DMS53 (cell line): ENCODE data around the gene LFNG.

Experiments
- DNase-seq: peaks from one replicate; lab custom pipeline; 2025; lab: John Stamatoyannopoulos, UW

Gene LFNG

GRCh38 chr7:2503056-2503941, 16.3 kb upstream of the LFNG start:
- DNase-seq, result no peak

GRCh38 chr7:2504128-2504888, 15.3 kb upstream of the LFNG start:
- peak; percentile 25 for DNase-seq

DNA sequence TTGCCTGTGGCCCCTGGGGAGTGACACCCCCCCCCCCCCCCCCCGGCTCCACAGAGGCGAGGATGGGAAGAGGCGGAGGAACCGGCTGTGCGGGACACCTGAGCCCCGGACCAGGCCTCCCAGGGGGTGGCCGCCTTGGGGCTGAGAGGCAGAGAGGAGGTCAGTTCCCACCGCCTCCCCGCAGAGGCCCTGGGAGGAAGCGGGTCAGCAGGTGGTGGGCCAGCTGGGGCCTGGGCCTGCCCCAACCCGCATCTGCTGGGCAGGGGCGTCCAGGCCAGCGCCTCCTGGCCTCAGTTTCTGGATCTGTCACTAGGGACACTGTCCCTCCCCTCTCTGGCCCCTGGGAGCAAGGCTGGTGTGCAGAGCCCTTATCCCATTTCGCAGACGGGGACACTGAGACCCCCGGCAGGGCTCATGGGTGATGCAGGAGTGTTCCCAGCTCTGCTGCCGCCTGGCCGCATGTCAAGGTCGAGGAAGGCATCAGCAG, 14.6 kb upstream of the LFNG start:
- DNase-seq, result no peak

GRCh38 chr7:2505401-2505800, 14.2 kb upstream of the LFNG start:
- DNase-seq, result no peak

GRCh38 chr7:2507208-2507916, 12.2 kb upstream of the LFNG start:
- DNase-seq, result no peak

- no peak for DNase-seq
Observed at GRCh38 chr7:2507917-2508306, 11.7 kb upstream of the LFNG start.

GRCh38 chr7:2508327-2509215, 11.0 kb upstream of the LFNG start:
- peak; percentile 95 for DNase-seq

GRCh38 chr7:2509298-2509906, 10.2 kb upstream of the LFNG start:
- DNase-seq, result peak; percentile 67

DNA sequence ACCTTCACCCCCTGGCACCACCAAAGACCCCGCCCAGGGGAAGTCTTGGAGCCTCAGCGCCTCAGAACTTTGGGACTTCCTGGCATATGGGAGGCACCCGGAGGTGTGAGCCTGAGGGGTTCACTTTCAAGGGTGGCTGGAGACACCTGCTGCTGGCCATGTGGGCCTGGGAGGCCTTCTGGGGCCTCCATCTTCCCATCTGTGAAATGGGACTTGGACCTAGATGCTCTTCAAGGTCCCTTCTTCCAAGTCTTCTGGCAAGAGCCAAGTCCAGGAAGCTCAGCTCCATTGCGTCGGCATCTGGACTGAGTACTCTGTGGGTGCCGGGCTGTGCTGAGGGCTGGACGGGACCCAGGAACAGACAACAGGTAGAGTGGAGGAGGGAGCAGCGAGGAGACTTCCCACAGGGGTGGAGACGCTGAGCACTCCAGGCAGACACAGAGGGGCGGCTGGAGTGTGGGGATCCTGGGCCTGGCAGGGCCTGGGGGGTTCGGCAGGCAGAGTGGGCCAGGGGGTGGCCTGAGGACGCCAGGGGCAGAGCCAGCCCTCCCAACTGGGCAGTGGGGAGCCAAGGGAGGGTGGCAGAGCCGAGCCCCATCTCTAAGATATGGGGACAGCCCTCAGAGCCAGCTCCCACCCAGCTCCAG, 9.3 kb upstream of the LFNG start:
- DNase-seq, result peak; percentile 55

- peak; percentile 97 for DNase-seq
Observed at GRCh38 chr7:2510909-2511768, 8.4 kb upstream of the LFNG start.

DNA sequence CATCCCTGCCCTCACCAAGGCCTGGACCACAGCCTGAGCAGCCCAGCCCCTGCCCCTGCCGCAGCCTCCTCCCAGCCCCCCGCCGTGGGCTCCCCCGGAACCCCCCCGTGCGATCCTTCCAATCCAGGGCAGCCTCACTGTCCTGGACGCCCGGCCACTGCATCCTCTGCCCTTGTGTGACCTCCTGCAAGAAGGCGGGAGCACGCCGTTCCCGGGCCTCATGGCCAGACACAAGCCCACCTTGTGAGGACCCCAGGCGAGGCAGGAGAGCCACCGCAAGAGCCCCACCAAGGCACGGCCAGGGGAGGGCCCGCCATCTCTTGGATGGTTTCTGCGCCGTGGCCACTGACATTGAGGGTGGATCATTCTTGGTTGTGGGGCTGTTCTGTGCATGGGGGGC, 7.8 kb upstream of the LFNG start:
- DNase-seq, result peak; percentile 82

DNA sequence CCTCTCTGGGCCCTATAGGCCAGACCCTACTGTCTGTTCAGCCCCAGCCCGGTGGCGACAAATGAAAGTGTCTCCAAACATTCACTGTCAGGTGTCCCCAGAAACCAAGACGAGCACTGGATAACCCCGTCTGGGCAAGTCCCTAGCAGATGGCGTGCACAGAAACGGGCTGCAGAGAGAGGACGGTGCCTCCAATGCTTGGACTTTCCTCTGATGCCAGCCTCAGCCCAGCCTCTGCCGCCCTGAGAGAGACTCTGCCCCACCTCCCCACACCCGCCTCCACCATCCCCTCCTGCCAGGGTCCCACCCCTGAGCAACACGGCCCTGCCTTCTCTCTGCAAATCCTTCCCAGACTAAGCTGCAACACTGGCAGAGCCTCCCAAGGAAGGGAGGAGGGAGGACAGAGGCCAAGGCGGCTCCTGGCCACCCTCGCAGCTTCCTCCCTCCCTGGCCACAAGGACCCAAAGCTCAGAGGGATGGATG, 7.4 kb upstream of the LFNG start:
- DNase-seq, result peak; percentile 88

DNA sequence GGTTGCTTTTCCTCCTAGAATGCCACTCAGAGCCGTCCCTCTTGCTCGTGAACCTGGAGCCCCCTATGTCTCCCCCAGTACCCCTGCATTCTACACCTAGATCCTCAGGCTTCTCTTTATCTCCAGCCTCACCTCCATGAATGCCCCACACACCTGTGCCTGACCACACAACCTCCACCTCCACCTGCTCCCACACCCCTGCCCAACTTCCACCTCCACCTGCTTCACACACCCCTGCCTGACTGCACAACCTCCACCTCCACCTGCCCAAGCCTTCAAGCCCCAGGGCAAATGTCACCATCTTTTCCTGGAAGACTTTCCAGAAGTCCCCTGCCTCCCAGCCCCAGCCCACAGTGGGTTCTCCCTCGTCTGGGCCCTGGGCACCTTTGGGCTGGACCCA, 6.9 kb upstream of the LFNG start:
- peak; percentile 79 for DNase-seq

DNA sequence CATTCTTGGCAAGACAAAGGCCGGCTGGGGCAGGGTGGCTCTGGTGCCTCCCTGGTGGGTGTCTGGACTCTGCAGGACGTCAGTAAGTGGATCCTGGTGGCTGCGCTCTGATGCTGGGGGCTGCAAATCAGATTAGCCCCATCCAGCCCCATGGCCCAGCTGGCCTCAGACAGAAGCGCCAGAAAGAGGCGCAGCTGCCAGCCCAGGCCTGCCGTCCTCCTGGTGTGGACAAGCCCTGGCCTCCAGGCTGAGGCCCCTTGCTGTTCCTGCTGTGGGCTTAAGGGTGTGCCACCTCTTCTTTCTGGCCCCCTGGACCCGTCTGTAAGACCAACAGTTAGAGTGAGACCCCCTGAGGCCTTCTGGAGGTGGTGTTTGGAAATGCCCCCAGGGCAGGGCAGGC, 5.9 kb upstream of the LFNG start:
- no peak for DNase-seq

DNA sequence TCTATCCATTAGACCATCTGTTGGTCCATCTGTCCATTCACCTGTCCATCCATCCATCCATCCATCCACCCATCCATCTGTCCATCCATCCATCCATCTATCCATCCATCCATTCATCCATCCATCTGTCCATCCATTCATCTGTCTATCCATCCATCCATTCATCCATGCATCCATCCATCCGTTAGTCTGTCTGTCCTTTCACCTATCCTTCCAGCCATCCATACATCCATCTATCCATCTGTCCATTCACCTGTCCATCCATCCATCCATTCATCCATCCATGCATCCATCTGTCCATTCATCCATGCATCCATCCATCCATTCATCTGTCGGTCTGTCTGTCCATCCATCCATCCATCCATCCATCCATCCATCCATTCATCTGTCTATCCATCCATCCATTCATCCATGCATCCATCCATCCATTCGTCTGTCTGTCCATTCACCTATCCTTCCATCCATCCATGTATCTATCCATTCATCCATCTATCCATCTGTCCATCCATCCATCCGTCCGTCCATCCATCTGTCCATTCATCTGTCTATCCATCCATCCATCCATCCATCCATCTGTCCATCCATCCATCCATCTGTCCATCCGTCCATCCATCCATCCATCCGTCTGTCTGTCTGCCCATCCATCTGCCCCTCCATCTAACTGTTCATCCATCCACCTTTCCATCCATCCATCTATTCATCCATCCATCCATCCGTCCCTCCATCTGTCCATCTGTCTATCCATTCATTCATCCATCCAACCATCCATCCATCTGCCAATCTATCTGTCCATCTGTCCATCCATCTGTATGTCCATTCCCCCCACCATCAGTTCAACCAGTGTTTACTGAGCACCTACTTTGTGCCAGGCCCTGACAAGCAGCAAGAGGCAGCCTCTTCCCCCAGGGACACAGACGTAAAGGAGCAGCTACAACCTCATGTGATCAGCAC, 4.8 kb upstream of the LFNG start:
- DNase-seq, result no peak

DNA sequence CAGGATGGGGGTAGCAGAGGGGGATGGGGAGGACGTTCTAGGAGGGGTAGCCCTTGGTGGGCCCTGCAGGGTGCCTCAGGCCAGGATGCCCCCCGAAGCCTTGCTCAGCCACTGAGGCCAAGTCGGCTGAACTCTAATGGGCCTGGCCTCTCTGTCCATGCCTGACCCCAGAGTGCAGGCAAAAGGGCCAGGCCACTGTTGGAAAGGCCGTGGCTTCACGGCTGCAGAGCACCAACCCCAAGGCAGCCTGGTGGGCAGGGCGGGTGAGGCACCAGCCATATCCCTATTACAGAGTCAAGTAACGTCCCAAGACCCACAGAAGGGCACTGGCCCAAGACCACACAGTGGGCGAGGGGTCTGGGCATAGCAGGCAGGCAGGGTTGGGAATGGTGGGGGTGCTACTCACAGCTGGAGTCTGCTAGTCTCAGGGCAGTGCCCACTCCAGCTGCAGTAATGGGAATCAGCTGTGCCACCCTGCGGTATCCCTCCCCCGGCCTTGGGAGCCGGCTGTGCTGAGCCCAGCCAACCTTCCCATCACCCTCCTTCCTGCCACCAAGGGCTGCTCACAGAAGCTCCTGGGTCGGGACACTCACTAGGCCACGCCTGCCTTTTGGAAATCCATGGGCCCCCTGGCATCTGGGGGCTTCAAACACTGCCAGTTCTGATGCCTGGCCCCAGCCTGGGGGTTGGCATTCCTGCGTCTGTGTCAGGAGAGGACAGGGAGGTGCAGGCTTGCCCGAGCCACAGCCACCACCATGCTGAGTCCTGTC, 4.0 kb upstream of the LFNG start:
- DNase-seq, result no peak

DNA sequence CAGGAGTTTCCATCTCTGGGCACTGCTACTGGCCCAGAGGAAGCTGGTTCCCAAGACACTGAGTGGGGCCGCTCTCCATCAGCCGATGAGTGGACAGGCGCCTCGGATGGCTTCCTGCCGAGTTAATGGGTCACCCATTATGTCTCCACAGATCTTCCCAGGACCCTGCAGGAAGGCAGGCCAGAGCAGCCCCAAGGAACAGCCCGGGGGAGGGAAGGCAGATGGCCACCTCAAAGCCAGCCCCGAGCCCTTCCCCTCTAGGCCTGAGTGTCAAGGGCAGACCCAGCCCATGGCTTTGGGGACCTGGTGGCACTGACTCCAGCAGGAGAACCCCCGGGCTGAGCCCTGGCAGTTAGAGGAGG, 3.4 kb upstream of the LFNG start:
- no peak for DNase-seq

- no peak for DNase-seq
Observed at GRCh38 chr7:2517026-2517425, 2.5 kb upstream of the LFNG start.
